ENCODE results near the gene TRIL. TPM values are rescaled to one million over a fixed set of nuclear protein-coding genes. Genes with fewer than 3 reads are reported as not detected.

Gene TRIL
- total RNA-seq, 5 donors from 2014 or later (not counting 1 experiment from before 2014, with no cell fraction given): not detected

GRCh38 chr7:28990200-28990960 lies 32.2 kb upstream of the TRIL start:
- Histone ChIP-seq H3K4me1 (ENCODE audit: control insufficient read depth in 1 of 2, extremely low read depth in 1 of 2, insufficient read depth in 2 of 2, low read length in 2 of 2) (no peaks in the 10 kb centered on the region), H3K27me3 (replicated peaks in 1 of 2; ENCODE audit: control insufficient read depth in 2 of 2, extremely low read depth in 1 of 2, insufficient read depth in 2 of 2, low read length in 1 of 2) (no peaks in the 10 kb centered on the region), H3K36me3 (ENCODE audit: control insufficient read depth in 2 of 2, extremely low read depth in 1 of 2, insufficient read depth in 1 of 2, low read length in 1 of 2) (no peaks in the 10 kb centered on the region), H3K27ac (ENCODE audit: low read length) (no peak overlapping the region), H3K4me3 (ENCODE audit: control insufficient read depth in 1 of 2, extremely low read depth in 1 of 2, low read length in 1 of 2) (no peak overlapping the region), H3K9me3 (no peaks in the 10 kb centered on the region)
- Mint-ChIP-seq H3K36me3 (no peaks in the 10 kb centered on the region), H3K27me3 (peaks cover 10 to 14% of the 10 kb centered on the region in 2 donors), H3K4me3 (no peak overlapping the region), H3K4me1 (no peaks in the 10 kb centered on the region), H3K27ac (no peak overlapping the region), H3K9me3 (no peaks in the 10 kb centered on the region)
- POLR2A ChIA-PET: no interaction called here
- CTCF ChIA-PET: no interaction called here
- DNase-seq (no peak), ATAC-seq (replicated peaks in 1 of 4) (no peak)
- WGBS (ENCODE audit: insufficient coverage): 90% methylated on average over 7 of the region's 11 CpGs

- CTCF ChIA-PET: no interaction called here
- no peaks in the 10 kb centered on the region for H3K36me3 Mint-ChIP-seq
These were observed 31.3 kb upstream of the TRIL start for GRCh38 chr7:28989211-28989980.

GRCh38 chr7:28988810-28989209 lies 30.7 kb upstream of the TRIL start:
- H3K27me3 ChIP-seq (replicated peaks in 1 of 2; ENCODE audit: control insufficient read depth in 2 of 2, extremely low read depth in 1 of 2, insufficient read depth in 2 of 2, low read length in 1 of 2): no peaks in the 10 kb centered on the region
- Mint-ChIP-seq H3K36me3 (no peaks in the 10 kb centered on the region), H3K4me1 (no peaks in the 10 kb centered on the region), H3K4me3 (no peak overlapping the region), H3K27ac (no peak overlapping the region), H3K9me3 (no peaks in the 10 kb centered on the region), H3K27me3 (peaks cover 10 to 14% of the 10 kb centered on the region in 2 donors)
- H3K4me1 ChIP-seq (ENCODE audit: control insufficient read depth in 1 of 2, extremely low read depth in 1 of 2, insufficient read depth in 2 of 2, low read length in 2 of 2): no peaks in the 10 kb centered on the region
- ATAC-seq (replicated peaks in 1 of 4) (no peak), DNase-seq (no peak)
- CTCF ChIA-PET: no interaction called here
- POLR2A ChIA-PET: no interaction called here
- WGBS (ENCODE audit: insufficient coverage): 94% methylated on average over 4 of the region's 4 CpGs
- H3K36me3 ChIP-seq (ENCODE audit: control insufficient read depth in 2 of 2, extremely low read depth in 1 of 2, insufficient read depth in 1 of 2, low read length in 1 of 2): no peaks in the 10 kb centered on the region
- H3K4me3 ChIP-seq (ENCODE audit: control insufficient read depth in 1 of 2, extremely low read depth in 1 of 2, low read length in 1 of 2): no peak overlapping the region
- H3K9me3 ChIP-seq: no peaks in the 10 kb centered on the region
- no peak overlapping the region for H3K27ac ChIP-seq (ENCODE audit: low read length)

More at GRCh38 chr7:28989211-28989980, 31.3 kb upstream of the TRIL start:
- H3K4me1 ChIP-seq (ENCODE audit: control insufficient read depth in 1 of 2, extremely low read depth in 1 of 2, insufficient read depth in 2 of 2, low read length in 2 of 2): no peaks in the 10 kb centered on the region
- H3K27ac ChIP-seq (ENCODE audit: low read length): no peak overlapping the region
- no peaks in the 10 kb centered on the region for H3K27me3 ChIP-seq (replicated peaks in 1 of 2; ENCODE audit: control insufficient read depth in 2 of 2, extremely low read depth in 1 of 2, insufficient read depth in 2 of 2, low read length in 1 of 2)
- ATAC-seq (replicated peaks in 1 of 4) (no peak), DNase-seq (no peak)
- peaks cover 10 to 14% of the 10 kb centered on the region in 2 donors for H3K27me3 Mint-ChIP-seq
- no peak overlapping the region for H3K4me3 Mint-ChIP-seq
- H3K27ac Mint-ChIP-seq: no peak overlapping the region
- WGBS (ENCODE audit: insufficient coverage): no CpG with 5 or more reads among the region's 6 CpGs
- no peaks in the 10 kb centered on the region for H3K9me3 ChIP-seq
- H3K9me3 Mint-ChIP-seq: no peaks in the 10 kb centered on the region
- no peak overlapping the region for H3K4me3 ChIP-seq (ENCODE audit: control insufficient read depth in 1 of 2, extremely low read depth in 1 of 2, low read length in 1 of 2)
- POLR2A ChIA-PET: no interaction called here
- H3K4me1 Mint-ChIP-seq: no peaks in the 10 kb centered on the region
- H3K36me3 ChIP-seq (ENCODE audit: control insufficient read depth in 2 of 2, extremely low read depth in 1 of 2, insufficient read depth in 1 of 2, low read length in 1 of 2): no peaks in the 10 kb centered on the region

GRCh38 chr7:28988091-28988490 lies 30.0 kb upstream of the TRIL start:
- Mint-ChIP-seq H3K4me1 (no peaks in the 10 kb centered on the region), H3K27me3 (peaks cover 10 to 14% of the 10 kb centered on the region in 2 donors), H3K9me3 (no peaks in the 10 kb centered on the region), H3K4me3 (no peak overlapping the region), H3K36me3 (no peaks in the 10 kb centered on the region), H3K27ac (no peak overlapping the region)
- no peak for ATAC-seq (replicated peaks in 1 of 4)
- CTCF ChIA-PET: interaction anchor here in 1 of 2 donors (0.5 kb wide), 1 partner anchor 103 kb away, joined by 3 read pairs; no protein-coding TSS in a partner anchor
- POLR2A ChIA-PET: no interaction called here
- Histone ChIP-seq H3K27ac (ENCODE audit: low read length) (no peak overlapping the region), H3K27me3 (replicated peaks in 1 of 2; ENCODE audit: control insufficient read depth in 2 of 2, extremely low read depth in 1 of 2, insufficient read depth in 2 of 2, low read length in 1 of 2) (no peaks in the 10 kb centered on the region), H3K4me1 (ENCODE audit: control insufficient read depth in 1 of 2, extremely low read depth in 1 of 2, insufficient read depth in 2 of 2, low read length in 2 of 2) (no peaks in the 10 kb centered on the region), H3K4me3 (ENCODE audit: control insufficient read depth in 1 of 2, extremely low read depth in 1 of 2, low read length in 1 of 2) (no peak overlapping the region), H3K36me3 (ENCODE audit: control insufficient read depth in 2 of 2, extremely low read depth in 1 of 2, insufficient read depth in 1 of 2, low read length in 1 of 2) (no peaks in the 10 kb centered on the region), H3K9me3 (no peaks in the 10 kb centered on the region)
- 100% methylated on average over 1 of the region's 5 CpGs for WGBS (ENCODE audit: insufficient coverage)
- DNase-seq: no peak

GRCh38 chr7:28986765-28987110 lies 28.6 kb upstream of the TRIL start:
- H3K4me1 ChIP-seq (ENCODE audit: control insufficient read depth in 1 of 2, extremely low read depth in 1 of 2, insufficient read depth in 2 of 2, low read length in 2 of 2): no peaks in the 10 kb centered on the region
- no peaks in the 10 kb centered on the region for H3K4me1 Mint-ChIP-seq
- H3K27ac ChIP-seq (ENCODE audit: low read length): no peak overlapping the region
- peaks cover 10 to 17% of the 10 kb centered on the region in 2 donors for H3K27me3 Mint-ChIP-seq
- no peak overlapping the region for H3K4me3 Mint-ChIP-seq
- POLR2A ChIA-PET: no interaction called here
- no peaks in the 10 kb centered on the region for H3K9me3 Mint-ChIP-seq
- no peaks in the 10 kb centered on the region for H3K9me3 ChIP-seq
- CTCF ChIA-PET: no interaction called here
- H3K36me3 Mint-ChIP-seq: no peaks in the 10 kb centered on the region
- H3K36me3 ChIP-seq (ENCODE audit: control insufficient read depth in 2 of 2, extremely low read depth in 1 of 2, insufficient read depth in 1 of 2, low read length in 1 of 2): no peaks in the 10 kb centered on the region
- DNase-seq (no peak), ATAC-seq (replicated peaks in 1 of 4) (no peak)
- H3K27ac Mint-ChIP-seq: no peak overlapping the region
- H3K4me3 ChIP-seq (ENCODE audit: control insufficient read depth in 1 of 2, extremely low read depth in 1 of 2, low read length in 1 of 2): no peak overlapping the region
- no peaks in the 10 kb centered on the region for H3K27me3 ChIP-seq (replicated peaks in 1 of 2; ENCODE audit: control insufficient read depth in 2 of 2, extremely low read depth in 1 of 2, insufficient read depth in 2 of 2, low read length in 1 of 2)
- WGBS (ENCODE audit: insufficient coverage): 14% methylated on average over 2 of the region's 2 CpGs

GRCh38 chr7:28986028-28986764 lies 28.1 kb upstream of the TRIL start:
- ChIA-PET CTCF (no interaction called here), POLR2A (no interaction called here)
- H3K27me3 Mint-ChIP-seq: peaks cover 10 to 19% of the 10 kb centered on the region in 2 donors
- no peaks in the 10 kb centered on the region for H3K4me1 Mint-ChIP-seq
- H3K9me3 Mint-ChIP-seq: no peaks in the 10 kb centered on the region
- no peak overlapping the region for H3K4me3 ChIP-seq (ENCODE audit: control insufficient read depth in 1 of 2, extremely low read depth in 1 of 2, low read length in 1 of 2)
- no peaks in the 10 kb centered on the region for H3K36me3 Mint-ChIP-seq
- no peaks in the 10 kb centered on the region for H3K27me3 ChIP-seq (replicated peaks in 1 of 2; ENCODE audit: control insufficient read depth in 2 of 2, extremely low read depth in 1 of 2, insufficient read depth in 2 of 2, low read length in 1 of 2)
- H3K4me1 ChIP-seq (ENCODE audit: control insufficient read depth in 1 of 2, extremely low read depth in 1 of 2, insufficient read depth in 2 of 2, low read length in 2 of 2): no peaks in the 10 kb centered on the region
- no peaks in the 10 kb centered on the region for H3K9me3 ChIP-seq
- no peaks in the 10 kb centered on the region for H3K36me3 ChIP-seq (ENCODE audit: control insufficient read depth in 2 of 2, extremely low read depth in 1 of 2, insufficient read depth in 1 of 2, low read length in 1 of 2)
- ATAC-seq (replicated peaks in 1 of 4) (no peak), DNase-seq (no peak)
- H3K27ac Mint-ChIP-seq: peak overlapping the region in 1 of 2 donors; percentile 10
- no peak overlapping the region for H3K27ac ChIP-seq (ENCODE audit: low read length)
- WGBS (ENCODE audit: insufficient coverage): 71% methylated on average over 8 of the region's 11 CpGs
- H3K4me3 Mint-ChIP-seq: no peak overlapping the region
